Prostate gland (tissue), 2 donors: ENCODE results near the gene IQSEC3. TPM values are rescaled to one million over a fixed set of nuclear protein-coding genes. Genes with fewer than 3 reads are reported as not detected.
"Not testable (repeated sequence)": the region's sequence is repeated elsewhere in the genome, so short reads cannot be mapped to it uniquely, and the experiment has no call there.

ENCODE experiments used
- DNase-seq: peaks from one replicate; pipeline ENCODE4 v3.0.0-alpha.2; 2019; ENCODE audit warnings: low spot score
- H3K27ac ChIP-seq, 2 donors: fragments of 200-600 bp; sonication (generic); 2 replicates each; pipeline ENCODE4 v1.5.1; 2017 to 2019
- H3K27me3 ChIP-seq: fragments of 200-600 bp; sonication (generic); replicated peaks from 2 replicates; pipeline ENCODE4 v1.5.1; 2019; ENCODE audit not compliant: insufficient read depth
- H3K36me3 ChIP-seq, 2 donors: fragments of 200-600 bp; sonication (generic); 1 replicate in 1 of 2; 2 replicates in 1 of 2; pipeline versions ENCODE4 v1.5.1 to v1.8.1; 2017 to 2019
- H3K4me1 ChIP-seq: fragments of 200-600 bp; sonication (generic); replicated peaks from 2 replicates; pipeline ENCODE4 v1.5.1; 2019
- H3K4me3 ChIP-seq, 2 donors: fragments of 200-600 bp; sonication (generic); 2 replicates each; pipeline ENCODE4 v1.5.1; 2017 to 2019
- H3K9me3 ChIP-seq: fragments of 200-600 bp; sonication (generic); 2 replicates; pipeline ENCODE4 v1.5.1; 2017
- CTCF ChIP-seq, 4 experiments: fragments of 200-600 bp in 2 of 4; fragments of 450-650 bp in 2 of 4; sonication (generic) in 2 of 4; IDR thresholded peaks; 1 replicate in 3 of 4; 2 replicates in 1 of 4; pipeline ENCODE4 v1.5.1; 2016 to 2019; ENCODE audit warnings: antibody characterized with exemption in 4 of 4, mild to moderate bottlenecking in 2 of 4, moderate library complexity in 2 of 4
- POLR2A ChIP-seq: fragments of 450-650 bp; IDR thresholded peaks from one replicate; pipeline ENCODE4 v1.6.1; 2016; ENCODE audit warnings: antibody characterized with exemption, mild to moderate bottlenecking
- POLR2AphosphoS5 ChIP-seq: sonication (generic); formaldehyde crosslinking; IDR thresholded peaks from one replicate; pipeline ENCODE4 v1.6.1; 2017; ENCODE audit warnings: antibody characterized with exemption
- WGBS: methylation state at CpG from one replicate; pipeline ENCODE4 v1.1.5; 2018; 5-methylcytosine and 5-hydroxymethylcytosine counted together
- intact Hi-C: fragments of 100-400 bp; cut with DNase I; formaldehyde crosslinking; loops from one replicate; pipeline ENCODE4 v1.14.2; 2022
- total RNA-seq, 2 donors: library from RNA; depleted of rRNA; stranded (reverse); fragments of >200 nt; gene quantifications; one replicate each; pipeline ENCODE4 v1.1.0, GENCODE V29; 2016

The IQSEC3 gene
- total RNA-seq, 2 donors from 2014 or later, result 0.14 to 2.6 TPM

- H3K4me3 ChIP-seq, result no peak overlapping the region
- no peaks in the 10 kb centered on the region for H3K4me1 ChIP-seq
- TF ChIP-seq POLR2AphosphoS5 (no peak), POLR2A (no peak), CTCF (IDR thresholded peaks at IDR 0.05) (no peak)
- no peaks in the 10 kb centered on the region for H3K9me3 ChIP-seq
- H3K36me3 ChIP-seq, result no peaks in the 10 kb centered on the region
- H3K27me3 ChIP-seq, result no peaks in the 10 kb centered on the region
- no peak overlapping the region for H3K27ac ChIP-seq
- no peak for DNase-seq
- intact Hi-C loops, result no loop called here
- 94% methylated on average over 6 of the region's 6 CpGs for WGBS
These were observed 148.5 kb downstream of the IQSEC3 start for GRCh38 chr12:215116-215515.

- H3K4me1 ChIP-seq, H3K27ac ChIP-seq, H3K27me3 ChIP-seq, H3K9me3 ChIP-seq, intact Hi-C loops, H3K4me3 ChIP-seq, H3K36me3 ChIP-seq, DNase-seq: not testable (repeated sequence)
- WGBS, result 75% methylated on average over 6 of the region's 6 CpGs
These were observed 150.5 kb downstream of the IQSEC3 start for GRCh38 chr12:217029-217428.

GRCh38 chr12:218221-218620, 151.7 kb downstream of the IQSEC3 start:
- WGBS, result 91% methylated on average over 5 of the region's 5 CpGs
- no peaks in the 10 kb centered on the region for H3K4me1 ChIP-seq
- no peaks in the 10 kb centered on the region for H3K27me3 ChIP-seq
- TF ChIP-seq POLR2A (no peak), CTCF (IDR thresholded peaks at IDR 0.05) (no peak), POLR2AphosphoS5 (no peak)
- no peaks in the 10 kb centered on the region for H3K36me3 ChIP-seq
- no peak for DNase-seq
- no peaks in the 10 kb centered on the region for H3K9me3 ChIP-seq
- no peak overlapping the region for H3K4me3 ChIP-seq
- no peak overlapping the region for H3K27ac ChIP-seq
- intact Hi-C loops, result no loop called here

GRCh38 chr12:218728-219590, 152.4 kb downstream of the IQSEC3 start:
- Histone ChIP-seq H3K9me3 (no peaks in the 10 kb centered on the region), H3K4me1 (no peaks in the 10 kb centered on the region), H3K4me3 (no peak overlapping the region), H3K27me3 (no peaks in the 10 kb centered on the region), H3K36me3 (no peaks in the 10 kb centered on the region), H3K27ac (no peak overlapping the region)
- no peak for DNase-seq
- WGBS, result 72% methylated on average over 30 of the region's 30 CpGs
- intact Hi-C loops, result no loop called here
- no peak for TF ChIP-seq POLR2A
- TF ChIP-seq CTCF (IDR thresholded peaks at IDR 0.05), result no peak
- TF ChIP-seq POLR2AphosphoS5, result no peak

GRCh38 chr12:219891-220352, 153.4 kb downstream of the IQSEC3 start:
- peak in 3 of 4 experiments; percentile 16 to 49 (median 32) for TF ChIP-seq CTCF (IDR thresholded peaks at IDR 0.05)
- no peak for TF ChIP-seq POLR2A
- TF ChIP-seq POLR2AphosphoS5, result no peak
- Histone ChIP-seq H3K36me3 (no peaks in the 10 kb centered on the region), H3K9me3 (no peaks in the 10 kb centered on the region), H3K4me1 (no peaks in the 10 kb centered on the region), H3K27ac (no peak overlapping the region), H3K4me3 (no peak overlapping the region), H3K27me3 (no peaks in the 10 kb centered on the region)
- intact Hi-C loops, result no loop called here
- no peak for DNase-seq
- 40% methylated on average over 17 of the region's 17 CpGs for WGBS
